ENCODE measurements around the gene ARHGEF40.

DNA sequence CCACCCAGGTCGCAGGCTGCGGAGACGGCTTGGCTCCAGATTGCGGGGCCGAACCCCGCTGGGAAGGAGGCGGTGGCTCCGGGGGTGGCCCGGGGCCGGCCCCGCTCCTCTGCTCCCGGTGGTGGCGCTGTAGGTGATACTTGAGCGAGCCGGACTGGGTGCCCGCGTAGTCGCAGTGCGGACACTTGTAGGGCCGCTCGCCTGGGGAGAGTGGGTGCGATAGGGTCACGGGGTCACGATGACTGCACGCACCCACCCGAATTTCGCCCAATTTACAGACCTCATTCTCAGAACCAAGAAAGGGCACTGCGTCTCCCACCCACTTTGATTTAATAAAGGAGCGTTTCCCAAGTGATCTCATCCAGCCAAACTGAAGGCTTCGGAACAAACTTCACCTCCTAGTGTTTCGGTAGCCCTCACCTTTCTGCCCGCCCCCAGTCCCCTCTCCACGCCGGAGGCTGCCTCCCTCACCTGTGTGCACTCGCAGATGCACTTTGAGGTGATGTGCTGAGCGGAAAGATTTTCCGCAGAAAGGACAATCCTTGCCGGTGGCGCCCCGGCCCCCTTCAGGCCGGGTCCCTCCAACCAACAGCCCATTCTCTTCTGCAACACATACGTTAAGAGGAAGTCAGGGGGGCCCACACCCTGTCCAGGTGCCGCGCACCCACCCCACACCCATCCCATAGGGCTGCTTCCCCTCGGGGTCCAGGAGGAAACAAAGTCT, 21.0 kb downstream of the ARHGEF40 start:
- TF ChIP-seq, protein P1, sequence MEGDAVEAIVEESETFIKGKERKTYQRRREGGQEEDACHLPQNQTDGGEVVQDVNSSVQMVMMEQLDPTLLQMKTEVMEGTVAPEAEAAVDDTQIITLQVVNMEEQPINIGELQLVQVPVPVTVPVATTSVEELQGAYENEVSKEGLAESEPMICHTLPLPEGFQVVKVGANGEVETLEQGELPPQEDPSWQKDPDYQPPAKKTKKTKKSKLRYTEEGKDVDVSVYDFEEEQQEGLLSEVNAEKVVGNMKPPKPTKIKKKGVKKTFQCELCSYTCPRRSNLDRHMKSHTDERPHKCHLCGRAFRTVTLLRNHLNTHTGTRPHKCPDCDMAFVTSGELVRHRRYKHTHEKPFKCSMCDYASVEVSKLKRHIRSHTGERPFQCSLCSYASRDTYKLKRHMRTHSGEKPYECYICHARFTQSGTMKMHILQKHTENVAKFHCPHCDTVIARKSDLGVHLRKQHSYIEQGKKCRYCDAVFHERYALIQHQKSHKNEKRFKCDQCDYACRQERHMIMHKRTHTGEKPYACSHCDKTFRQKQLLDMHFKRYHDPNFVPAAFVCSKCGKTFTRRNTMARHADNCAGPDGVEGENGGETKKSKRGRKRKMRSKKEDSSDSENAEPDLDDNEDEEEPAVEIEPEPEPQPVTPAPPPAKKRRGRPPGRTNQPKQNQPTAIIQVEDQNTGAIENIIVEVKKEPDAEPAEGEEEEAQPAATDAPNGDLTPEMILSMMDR (IDR thresholded peaks at IDR 0.05), result no peak
- TF ChIP-seq EP300 (IDR thresholded peaks at IDR 0.05) (no peak), POLR2A (IDR thresholded peaks at IDR 0.05) (no peak), POLR2AphosphoS5 (IDR thresholded peaks at IDR 0.05) (no peak)
